Spleen (tissue), 7 donors: ENCODE data around the gene TM9SF3.

Experiments
- CTCF ChIP-seq, 11 experiments: fragments of 200-600 bp in 7 of 11; fragments of 450-650 bp in 4 of 11; sonication (generic) in 4 of 11; IDR thresholded peaks in 8 of 11; conservative IDR thresholded peaks in 3 of 11; 1 replicate in 7 of 11; 2 replicates in 4 of 11; pipeline versions ENCODE4 v1.4.0 to v1.8.0; 2016 to 2021; ENCODE audit warnings: antibody characterized with exemption in 11 of 11, inconsistent platforms in 4 of 11, mild to moderate bottlenecking in 1 of 11
- POLR2A ChIP-seq, 3 donors: fragments of 450-650 bp; IDR thresholded peaks; one replicate each; pipeline ENCODE4 v1.5.1; 2017; ENCODE audit warnings: antibody characterized with exemption in 3 of 3, mild to moderate bottlenecking in 1 of 3
- donor health status: DM: no; HTN: no; CAD: no; lungs with moderate emphysema.
- donor health status: DM: no; HTN: no; CAD: no.
- donor health status: DM: no; HTN: no; CAD: no.

GRCh38 chr10:96600337-96600736 lies 13.5 kb upstream of the TM9SF3 start:
- TF ChIP-seq CTCF (IDR thresholded peaks at IDR 0.05 in 8 of 11, conservative IDR thresholded peaks at IDR 0.05 in 3 of 11) (no peak), POLR2A (IDR thresholded peaks at IDR 0.05) (no peak)
